OCI-LY7 (cell line): ENCODE results near the gene TM9SF2. TPM values are rescaled to one million over a fixed set of nuclear protein-coding genes. Genes with fewer than 3 reads are reported as not detected.

Experiments
- BruUV-seq: library from RNA; stranded (reverse); fragments of 400-500 nt; replicated peaks from 2 replicates; lab custom pipeline; 2021; lab: Mats Ljungman, UMichigan
- CTCF ChIA-PET: fragments of 300-600 bp; sonication (Branson Sonifier 250); formaldehyde crosslinking; loops from one replicate; lab custom pipeline; 2022; ENCODE audit warnings: antibody characterized with exemption; ENCODE audit not compliant: unreplicated experiment; lab: Charles Lee
- POLR2A ChIA-PET: fragments of 300-600 bp; sonication (Branson Sonifier 250); formaldehyde crosslinking; loops from one replicate; lab custom pipeline; 2022; ENCODE audit warnings: antibody characterized with exemption; lab: Charles Lee
- DNase-seq: peaks from one replicate; pipeline ENCODE4 v3.0.0-alpha.2; 2015; ENCODE audit warnings: low spot score
- H2AFZ ChIP-seq: fragments of 200-600 bp; sonication (generic), shearing (Covaris generic); 2 replicates; pipeline ENCODE4 v1.6.1; 2014; ENCODE audit warnings: mild to moderate bottlenecking, antibody characterized with exemption, low read length, moderate library complexity
- H3K27ac ChIP-seq: fragments of 200-600 bp; sonication (generic); 2 replicates; pipeline ENCODE4 v1.5.1; 2014; ENCODE audit warnings: mixed run types, low read depth, mild to moderate bottlenecking, moderate library complexity, low read length, inconsistent platforms; ENCODE audit not compliant: poor library complexity, severe bottlenecking
- H3K36me3 ChIP-seq: fragments of 200-600 bp; sonication (generic); 2 replicates; pipeline ENCODE4 v1.6.1; 2014; ENCODE audit warnings: mild to moderate bottlenecking, antibody characterized with exemption, low read length, moderate library complexity, mixed read lengths; ENCODE audit not compliant: insufficient read depth
- H3K4me1 ChIP-seq: fragments of 200-600 bp; sonication (generic); 2 replicates; pipeline ENCODE4 v1.5.1; 2014; ENCODE audit warnings: mild to moderate bottlenecking, low read length; ENCODE audit not compliant: insufficient read depth, poor library complexity, severe bottlenecking
- H3K4me2 ChIP-seq: fragments of 200-600 bp; sonication (generic); 2 replicates; pipeline ENCODE4 v1.6.1; 2014; ENCODE audit warnings: mild to moderate bottlenecking, low read length
- H3K4me3 ChIP-seq: fragments of 200-600 bp; sonication (generic); 2 replicates; pipeline ENCODE4 v1.5.1; 2014; ENCODE audit warnings: mild to moderate bottlenecking, low read depth, low read length; ENCODE audit not compliant: poor library complexity, severe bottlenecking
- H3K79me2 ChIP-seq: fragments of 200-600 bp; sonication (generic); 2 replicates; pipeline ENCODE4 v1.6.1; 2016; ENCODE audit warnings: low read depth, mild to moderate bottlenecking, low read length, moderate library complexity, mixed read lengths; ENCODE audit not compliant: insufficient read depth
- H3K9me2 ChIP-seq: fragments of 200-600 bp; sonication (generic); 2 replicates; pipeline ENCODE4 v1.6.1; 2016; ENCODE audit warnings: mild to moderate bottlenecking, low read length, mixed read lengths; ENCODE audit not compliant: insufficient read depth
- H3K9me3 ChIP-seq: fragments of 200-600 bp; sonication (generic); 2 replicates; pipeline ENCODE4 v1.6.1; 2014; ENCODE audit warnings: mild to moderate bottlenecking, mixed run types, low read length, mixed read lengths
- H4K20me1 ChIP-seq: fragments of 200-600 bp; sonication (generic); 2 replicates; pipeline ENCODE4 v1.6.1; 2014; ENCODE audit warnings: mild to moderate bottlenecking, antibody characterized with exemption, low read length, moderate library complexity, mixed read lengths; ENCODE audit not compliant: insufficient read depth
- CTCF ChIP-seq: fragments of 200-600 bp; sonication (generic); conservative IDR thresholded peaks from 2 replicates; pipeline ENCODE4 v1.5.1; 2014; ENCODE audit warnings: mild to moderate bottlenecking, antibody characterized with exemption, low read length, moderate library complexity, mixed read lengths
- EZH2phosphoT487 ChIP-seq: fragments of 200-600 bp; sonication (generic); IDR thresholded peaks from 2 replicates; pipeline ENCODE4 v1.6.1; 2018; ENCODE audit warnings: low read depth, borderline replicate concordance, mild to moderate bottlenecking, mixed run types, antibody characterized with exemption, low read length, moderate library complexity, mixed read lengths
- intact Hi-C: fragments of 100-400 bp; cut with micrococcal nuclease; formaldehyde crosslinking; loops from one replicate; pipeline ENCODE4 v1.10.0; 2022; ENCODE audit not compliant: unreplicated experiment
- total RNA-seq, 2 experiments: library from RNA; depleted of rRNA in 1 of 2; stranded (reverse); fragments of >200 nt in 1 of 2; shearing (Covaris generic) in 1 of 2; gene quantifications; 2 replicates each; pipeline ENCODE4 v1.2.3, GENCODE V29; 2014 to 2022

The TM9SF2 gene
- total RNA-seq, 2 experiments from 2014 or later = 17.8 to 27.3 TPM

- BruUV-seq = no TSS peak
- CTCF ChIA-PET = no interaction called here
Observed at GRCh38 chr13:99596180-99596579, 94.9 kb downstream of the TM9SF2 start.

GRCh38 chr13:99600318-99600717 lies 99.0 kb downstream of the TM9SF2 start:
- Histone ChIP-seq H3K4me3 (no peak overlapping the region), H3K27ac (no peak overlapping the region), H3K36me3 (no peaks in the 10 kb centered on the region), H3K4me2 (no peak overlapping the region), H2AFZ (peak overlapping the region; percentile 68; the same call in 1 of the 2 replicates), H3K79me2 (no peaks in the 10 kb centered on the region), H3K9me3 (no peaks in the 10 kb centered on the region), H3K4me1 (peaks cover 6% of the 10 kb centered on the region), H3K9me2 (no peaks in the 10 kb centered on the region), H4K20me1 (no peaks in the 10 kb centered on the region)
- TF ChIP-seq CTCF = peak; percentile 74
- no peak for TF ChIP-seq EZH2phosphoT487
- no TSS peak for BruUV-seq
- POLR2A ChIA-PET = interaction anchor here (0.7 kb wide), 1 partner anchor 149 kb away, joined by 3 read pairs; no protein-coding TSS in a partner anchor
- intact Hi-C loops = loop anchor here (10.0 kb wide), 1 partner anchor 1074 kb away; the partner anchor contains the start of gene TMTC4
- CTCF ChIA-PET = no interaction called here
- DNase-seq = peak; percentile 43

More at GRCh38 chr13:99596180-99596579, 94.9 kb downstream of the TM9SF2 start:
- Histone ChIP-seq H3K27ac (no peak overlapping the region), H3K9me3 (no peaks in the 10 kb centered on the region), H4K20me1 (no peaks in the 10 kb centered on the region), H3K4me3 (no peak overlapping the region), H3K79me2 (no peaks in the 10 kb centered on the region), H2AFZ (no peak overlapping the region), H3K4me1 (no peaks in the 10 kb centered on the region), H3K9me2 (no peaks in the 10 kb centered on the region), H3K36me3 (no peaks in the 10 kb centered on the region), H3K4me2 (no peak overlapping the region)
- TF ChIP-seq EZH2phosphoT487 = no peak
- intact Hi-C loops = no loop called here
- POLR2A ChIA-PET = no interaction called here
- no peak for DNase-seq

GRCh38 chr13:99601535-99601934 lies 100.3 kb downstream of the TM9SF2 start:
- CTCF ChIA-PET = no interaction called here
- Histone ChIP-seq H3K4me2 (no peak overlapping the region), H3K27ac (no peak overlapping the region), H3K36me3 (no peaks in the 10 kb centered on the region), H3K4me3 (no peak overlapping the region), H3K4me1 (peaks cover 13% of the 10 kb centered on the region), H4K20me1 (no peaks in the 10 kb centered on the region), H3K9me2 (no peaks in the 10 kb centered on the region), H3K9me3 (no peaks in the 10 kb centered on the region), H3K79me2 (no peaks in the 10 kb centered on the region), H2AFZ (peak overlapping the region; percentile 31; the same call in 1 of the 2 replicates)
- POLR2A ChIA-PET = interaction anchor here (0.8 kb wide), 1 partner anchor 925 kb away, joined by 5 read pairs; no protein-coding TSS in a partner anchor
- DNase-seq = no peak
- no TSS peak for BruUV-seq
- TF ChIP-seq CTCF (no peak), EZH2phosphoT487 (no peak)
- intact Hi-C loops = loop anchor here (10.0 kb wide), 1 partner anchor 1073 kb away; the partner anchor contains the start of gene TMTC4
